Fibroblast of lung (primary cell): ENCODE results near the gene ZNF264.

Experiments used
- CTCF ChIP-seq, 2 donors: IDR thresholded peaks in 1 of 2; conservative IDR thresholded peaks in 1 of 2; 1 replicate in 1 of 2; 2 replicates in 1 of 2; pipeline ENCODE4 v1.5.1; 2011 to 2012; ENCODE audit warnings: low read length in 2 of 2, control low read depth in 1 of 2, inconsistent platforms in 1 of 2, low read depth in 1 of 2, mild to moderate bottlenecking in 1 of 2
- EZH2 ChIP-seq: IDR thresholded peaks from 2 replicates; pipeline ENCODE4 v1.5.1; 2012; ENCODE audit warnings: low read length, control low read depth, mild to moderate bottlenecking; ENCODE audit errors: missing control alignments

- TF ChIP-seq CTCF (conservative IDR thresholded peaks at IDR 0.05 in 1 of 2, IDR thresholded peaks at IDR 0.05 in 1 of 2; ENCODE audit: low read depth in 1 of 2, low read length in 2 of 2), result no peak
- no peak for TF ChIP-seq EZH2
Measured at GRCh38 chr19:57241176-57241575, 49.9 kb downstream of the ZNF264 start.
